ENCODE measurements around the gene DAGLB. TPM values are rescaled to one million over a fixed set of nuclear protein-coding genes. Genes with fewer than 3 reads are reported as not detected.
A peak's percentile ranks its signal among the peaks of the same experiment; 100 is the strongest.
"Not testable (repeated sequence)": the region's sequence is repeated elsewhere in the genome, so short reads cannot be mapped to it uniquely, and the experiment has no call there.

The DAGLB gene
- total RNA-seq, 4 donors from 2014 or later: 5.4 to 30.2 (median 19.3) TPM

DNA sequence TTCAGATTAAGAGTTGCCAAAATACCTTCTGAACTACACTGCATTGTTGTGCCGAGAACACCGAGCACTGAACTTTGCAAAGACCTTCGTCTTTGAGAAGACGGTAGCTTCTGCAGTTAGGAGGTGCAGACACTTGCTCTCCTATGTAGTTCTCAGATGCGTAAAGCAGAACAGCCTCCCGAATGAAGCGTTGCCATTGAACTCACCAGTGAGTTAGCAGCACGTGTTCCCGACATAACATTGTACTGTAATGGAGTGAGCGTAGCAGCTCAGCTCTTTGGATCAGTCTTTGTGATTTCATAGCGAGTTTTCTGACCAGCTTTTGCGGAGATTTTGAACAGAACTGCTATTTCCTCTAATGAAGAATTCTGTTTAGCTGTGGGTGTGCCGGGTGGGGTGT, 45.0 kb downstream of the DAGLB start:
- Histone ChIP-seq H3K9me3 (no peaks in the 10 kb centered on the region), H3K4me1 (no peaks in the 10 kb centered on the region), H3K27ac (no peak overlapping the region), H3K4me3 (no peak overlapping the region), H3K36me3 (no peaks in the 10 kb centered on the region), H3K27me3 (no peaks in the 10 kb centered on the region)
- intact Hi-C loops (cut with DNase I; ENCODE audit: low total_unique reads): no loop called here
- DNase-seq: no peak
- TF ChIP-seq POLR2A (IDR thresholded peaks at IDR 0.05): no peak
- TF ChIP-seq, protein P1, sequence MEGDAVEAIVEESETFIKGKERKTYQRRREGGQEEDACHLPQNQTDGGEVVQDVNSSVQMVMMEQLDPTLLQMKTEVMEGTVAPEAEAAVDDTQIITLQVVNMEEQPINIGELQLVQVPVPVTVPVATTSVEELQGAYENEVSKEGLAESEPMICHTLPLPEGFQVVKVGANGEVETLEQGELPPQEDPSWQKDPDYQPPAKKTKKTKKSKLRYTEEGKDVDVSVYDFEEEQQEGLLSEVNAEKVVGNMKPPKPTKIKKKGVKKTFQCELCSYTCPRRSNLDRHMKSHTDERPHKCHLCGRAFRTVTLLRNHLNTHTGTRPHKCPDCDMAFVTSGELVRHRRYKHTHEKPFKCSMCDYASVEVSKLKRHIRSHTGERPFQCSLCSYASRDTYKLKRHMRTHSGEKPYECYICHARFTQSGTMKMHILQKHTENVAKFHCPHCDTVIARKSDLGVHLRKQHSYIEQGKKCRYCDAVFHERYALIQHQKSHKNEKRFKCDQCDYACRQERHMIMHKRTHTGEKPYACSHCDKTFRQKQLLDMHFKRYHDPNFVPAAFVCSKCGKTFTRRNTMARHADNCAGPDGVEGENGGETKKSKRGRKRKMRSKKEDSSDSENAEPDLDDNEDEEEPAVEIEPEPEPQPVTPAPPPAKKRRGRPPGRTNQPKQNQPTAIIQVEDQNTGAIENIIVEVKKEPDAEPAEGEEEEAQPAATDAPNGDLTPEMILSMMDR (IDR thresholded peaks at IDR 0.05): no peak

DNA sequence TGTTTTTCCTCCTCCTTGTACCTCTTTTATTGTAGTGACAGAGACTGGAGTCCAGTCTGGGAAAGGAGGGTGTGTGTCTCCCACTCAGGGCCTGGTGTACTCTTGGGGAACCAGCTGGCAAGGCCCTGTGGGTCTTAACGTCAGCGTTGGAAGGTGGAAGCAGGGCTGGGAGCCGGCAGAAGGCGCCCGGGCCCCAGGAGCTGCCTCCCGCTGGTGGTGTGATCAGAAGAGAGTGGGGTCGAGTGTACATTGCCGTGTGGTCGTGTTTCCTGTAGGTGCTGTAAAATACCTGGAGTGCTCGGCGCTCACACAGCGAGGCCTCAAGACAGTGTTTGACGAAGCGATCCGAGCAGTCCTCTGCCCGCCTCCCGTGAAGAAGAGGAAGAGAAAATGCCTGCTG, 45.7 kb downstream of the DAGLB start:
- Histone ChIP-seq H3K36me3 (no peaks in the 10 kb centered on the region), H3K27me3 (no peaks in the 10 kb centered on the region), H3K27ac (no peak overlapping the region), H3K4me1 (no peaks in the 10 kb centered on the region), H3K9me3 (no peaks in the 10 kb centered on the region), H3K4me3 (no peak overlapping the region)
- intact Hi-C loops (cut with DNase I; ENCODE audit: low total_unique reads): no loop called here
- TF ChIP-seq, protein P1 (IDR thresholded peaks at IDR 0.05): no peak
- no peak for TF ChIP-seq POLR2A (IDR thresholded peaks at IDR 0.05)
- DNase-seq: no peak

DNA sequence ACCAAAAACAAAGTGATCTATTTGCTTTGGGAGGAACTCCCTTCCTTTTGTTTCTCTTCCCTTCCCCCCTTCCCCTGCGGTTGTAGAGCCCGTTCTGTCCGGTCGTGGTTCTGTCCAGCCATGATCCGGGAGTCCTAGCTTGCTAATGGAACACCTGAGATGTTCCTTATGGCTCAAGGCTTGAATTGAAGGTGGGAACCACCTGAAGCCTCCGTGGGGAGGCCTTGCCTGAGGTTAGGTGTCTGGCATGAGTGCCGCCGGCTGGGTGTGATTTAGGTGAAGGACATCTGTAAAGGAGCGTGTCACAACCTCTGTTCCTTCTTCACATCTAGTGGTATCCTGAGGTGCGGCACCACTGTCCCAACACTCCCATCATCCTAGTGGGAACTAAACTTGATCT, 46.2 kb downstream of the DAGLB start:
- TF ChIP-seq, protein P1 (IDR thresholded peaks at IDR 0.05): no peak
- no peak for TF ChIP-seq POLR2A (IDR thresholded peaks at IDR 0.05)
- no peaks in the 10 kb centered on the region for H3K36me3 ChIP-seq
- no peaks in the 10 kb centered on the region for H3K9me3 ChIP-seq
- no peaks in the 10 kb centered on the region for H3K27me3 ChIP-seq
- H3K27ac ChIP-seq: no peak overlapping the region
- no peaks in the 10 kb centered on the region for H3K4me1 ChIP-seq
- intact Hi-C loops (cut with DNase I; ENCODE audit: low total_unique reads): no loop called here
- no peak overlapping the region for H3K4me3 ChIP-seq
- DNase-seq: no peak

DNA sequence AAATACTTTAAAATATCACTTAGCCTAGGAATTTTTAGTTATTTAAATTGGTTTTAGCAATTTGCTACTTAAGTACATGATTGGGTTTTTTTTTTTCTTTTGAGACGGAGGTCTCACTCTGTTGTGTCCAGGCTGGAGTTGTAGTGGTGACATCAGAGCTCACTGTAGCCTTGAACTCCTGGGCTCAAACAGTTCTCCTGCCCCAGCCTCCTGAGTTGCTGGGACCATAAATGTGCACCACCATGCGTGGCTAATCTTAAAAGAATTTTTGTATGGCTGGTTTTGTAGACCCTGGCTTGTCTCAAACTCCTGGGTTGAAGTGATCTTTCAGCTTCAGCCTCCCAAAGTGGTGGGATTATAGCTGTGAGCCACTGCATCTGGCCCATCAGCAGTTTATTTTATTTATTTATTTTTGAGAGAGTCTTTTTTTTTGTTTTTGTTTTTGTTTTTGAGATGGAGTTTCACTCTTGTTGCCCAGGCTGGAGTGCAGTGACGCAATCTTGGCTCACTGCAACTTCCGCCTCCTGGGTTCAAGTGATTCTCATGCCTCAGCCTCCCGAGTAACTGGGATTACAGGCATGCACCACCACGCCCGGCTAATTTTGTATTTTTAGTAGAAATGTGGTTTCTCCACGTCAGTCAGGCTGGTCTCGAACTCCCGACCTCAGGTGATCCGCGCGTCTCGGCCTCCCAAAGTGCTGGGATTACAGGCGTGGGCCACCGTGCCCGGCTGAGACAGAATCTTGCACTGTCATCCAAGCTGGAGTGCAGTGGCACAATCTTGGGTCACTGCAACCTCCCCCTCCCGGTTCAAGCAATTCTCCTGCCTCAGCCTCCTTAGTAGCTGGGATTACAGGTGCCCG, 47.3 kb downstream of the DAGLB start:
- H3K4me3 ChIP-seq; H3K27ac ChIP-seq; H3K36me3 ChIP-seq; intact Hi-C loops (cut with DNase I; ENCODE audit: low total_unique reads); H3K9me3 ChIP-seq; H3K27me3 ChIP-seq; DNase-seq; H3K4me1 ChIP-seq: not testable (repeated sequence)

DNA sequence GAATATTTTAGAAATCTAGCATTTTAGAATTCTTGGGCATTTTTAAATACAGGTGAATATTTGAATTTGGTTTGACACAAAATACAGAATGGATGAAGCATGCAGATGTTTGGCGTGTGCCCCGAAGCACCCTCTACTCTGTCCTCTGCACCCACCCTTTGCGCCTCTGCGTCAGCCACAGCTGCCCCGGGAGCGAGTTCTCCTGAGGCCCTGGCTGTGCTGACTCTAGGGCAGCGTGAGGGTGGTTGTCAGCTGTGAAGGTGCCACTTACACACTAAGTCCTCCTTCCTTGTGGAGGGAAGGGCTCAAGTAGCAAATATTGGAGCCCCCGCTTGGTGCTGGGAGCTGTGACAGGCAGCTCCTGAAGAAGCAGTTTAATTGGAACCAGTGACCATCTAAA, 48.4 kb downstream of the DAGLB start:
- peak overlapping the region in 1 of 2 donors; percentile 17 for H3K27ac ChIP-seq
- no peaks in the 10 kb centered on the region for H3K9me3 ChIP-seq
- no peak for TF ChIP-seq POLR2A (IDR thresholded peaks at IDR 0.05)
- TF ChIP-seq, protein P1 (IDR thresholded peaks at IDR 0.05): no peak
- no peaks in the 10 kb centered on the region for H3K4me1 ChIP-seq
- no peaks in the 10 kb centered on the region for H3K36me3 ChIP-seq
- intact Hi-C loops (cut with DNase I; ENCODE audit: low total_unique reads): no loop called here
- H3K27me3 ChIP-seq: no peaks in the 10 kb centered on the region
- H3K4me3 ChIP-seq: no peak overlapping the region
- no peak for DNase-seq
